ENCODE data around the gene PID1.
"Not testable (repeated sequence)": the region's sequence is repeated elsewhere in the genome, so short reads cannot be mapped to it uniquely, and the experiment has no call there.

Gene PID1

GRCh38 chr2:229206548-229206947, 64.5 kb downstream of the PID1 start:
- no peak for DNase-seq

- no peak for DNase-seq
Measured at GRCh38 chr2:229205704-229206103, 65.4 kb downstream of the PID1 start.

GRCh38 chr2:229202646-229203045, 68.4 kb downstream of the PID1 start:
- no peak for DNase-seq

GRCh38 chr2:229201521-229201920, 69.6 kb downstream of the PID1 start:
- no peak for DNase-seq

GRCh38 chr2:229199267-229199666, 71.8 kb downstream of the PID1 start:
- DNase-seq = no peak

- DNase-seq = no peak
Measured at GRCh38 chr2:229196448-229196847, 74.6 kb downstream of the PID1 start.

GRCh38 chr2:229195346-229195947, 75.6 kb downstream of the PID1 start:
- DNase-seq = no peak

- DNase-seq = no peak
Measured at GRCh38 chr2:229193281-229193680, 77.8 kb downstream of the PID1 start.

GRCh38 chr2:229191413-229191812, 79.7 kb downstream of the PID1 start:
- no peak for DNase-seq

- not testable (repeated sequence) for DNase-seq
Measured at GRCh38 chr2:229187123-229187522, 84.0 kb downstream of the PID1 start.

GRCh38 chr2:229181641-229182040, 89.4 kb downstream of the PID1 start:
- DNase-seq = no peak

GRCh38 chr2:229180658-229181057, 90.4 kb downstream of the PID1 start:
- DNase-seq = no peak

- DNase-seq = no peak
Measured at GRCh38 chr2:229179628-229180027, 91.5 kb downstream of the PID1 start.

- DNase-seq = no peak
Measured at GRCh38 chr2:229178706-229179105, 92.4 kb downstream of the PID1 start.

GRCh38 chr2:229178117-229178516, 93.0 kb downstream of the PID1 start:
- DNase-seq = no peak

GRCh38 chr2:229176136-229176535, 95.0 kb downstream of the PID1 start:
- DNase-seq = no peak

GRCh38 chr2:229175497-229175863, 95.6 kb downstream of the PID1 start:
- no peak for DNase-seq

- no peak for DNase-seq
Measured at GRCh38 chr2:229174794-229175496, 96.1 kb downstream of the PID1 start.

- DNase-seq = no peak
Measured at GRCh38 chr2:229173825-229174359, 97.2 kb downstream of the PID1 start.

GRCh38 chr2:229170916-229171315, 100.2 kb downstream of the PID1 start:
- no peak for DNase-seq

- no peak for DNase-seq
Measured at GRCh38 chr2:229170171-229170570, 100.9 kb downstream of the PID1 start.

GRCh38 chr2:229169751-229170150, 101.3 kb downstream of the PID1 start:
- no peak for DNase-seq

GRCh38 chr2:229164545-229165249, 106.4 kb downstream of the PID1 start:
- no peak for DNase-seq

GRCh38 chr2:229163893-229164292, 107.2 kb downstream of the PID1 start:
- no peak for DNase-seq

All from effector CD8-positive, alpha-beta T cell (primary cell).